CD1c-positive myeloid dendritic cell (primary cell): ENCODE data around the gene H19.

Experiments used
- DNase-seq: peaks from one replicate; pipeline ENCODE4 v3.0.0-alpha.2; 2016; ENCODE audit errors: extremely low spot score

H19 gene

DNA sequence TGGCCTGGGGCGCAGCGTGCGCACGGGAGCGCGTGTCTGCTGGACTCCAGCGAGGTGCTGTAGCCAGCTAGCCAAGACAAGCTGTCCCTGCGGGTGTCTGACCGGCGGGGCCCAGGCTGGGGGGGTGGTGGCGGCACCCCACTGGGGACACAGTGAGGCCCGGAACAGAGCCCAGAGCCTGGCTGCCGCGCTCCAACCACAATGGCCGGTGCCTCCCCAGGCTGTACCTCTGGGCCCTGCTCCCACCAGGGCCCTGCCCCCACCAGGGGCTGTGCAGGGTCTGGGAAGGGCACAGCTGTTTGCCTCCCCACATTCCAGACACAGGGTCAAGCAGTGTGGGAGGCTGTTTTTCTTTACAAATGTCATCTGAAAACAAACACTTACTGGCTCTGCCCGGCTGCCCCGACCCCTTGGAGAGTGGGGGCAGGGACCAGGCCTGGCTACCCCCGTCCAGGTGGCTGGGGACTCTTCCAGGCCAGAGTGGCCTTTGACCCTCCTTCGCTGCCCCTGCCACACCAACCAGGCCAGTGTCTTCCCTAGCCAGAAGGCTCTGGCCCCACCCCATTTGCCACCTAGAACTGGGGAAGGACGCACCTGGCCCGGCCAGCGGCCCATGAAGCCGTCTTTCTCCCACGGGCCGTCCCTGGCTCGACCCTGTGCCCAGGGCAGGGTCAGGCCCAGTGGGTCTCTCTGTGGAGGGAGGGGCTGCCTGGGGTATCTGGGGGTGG lies 14.6 kb downstream of the H19 start:
- no peak for DNase-seq

DNA sequence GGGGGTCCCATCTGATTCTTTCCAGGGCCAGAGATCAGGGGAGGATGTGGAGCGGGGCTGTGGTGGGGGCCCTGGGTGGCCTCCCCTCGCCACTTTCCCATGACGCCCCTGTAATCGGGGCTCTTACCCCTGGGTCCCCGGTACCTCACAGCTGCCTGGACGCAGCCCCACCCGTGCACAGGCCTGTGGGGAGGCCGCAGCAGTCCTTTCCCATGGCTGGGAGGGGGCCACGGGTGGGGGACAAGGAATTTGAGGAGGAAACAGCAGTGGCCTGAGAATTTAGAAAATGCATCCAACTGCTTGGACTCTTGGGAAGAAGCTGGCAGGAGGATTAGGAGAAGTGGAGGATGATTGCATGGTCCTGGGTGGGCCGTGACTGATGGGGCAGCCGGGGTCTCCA lies 18.0 kb downstream of the H19 start:
- no peak for DNase-seq

DNA sequence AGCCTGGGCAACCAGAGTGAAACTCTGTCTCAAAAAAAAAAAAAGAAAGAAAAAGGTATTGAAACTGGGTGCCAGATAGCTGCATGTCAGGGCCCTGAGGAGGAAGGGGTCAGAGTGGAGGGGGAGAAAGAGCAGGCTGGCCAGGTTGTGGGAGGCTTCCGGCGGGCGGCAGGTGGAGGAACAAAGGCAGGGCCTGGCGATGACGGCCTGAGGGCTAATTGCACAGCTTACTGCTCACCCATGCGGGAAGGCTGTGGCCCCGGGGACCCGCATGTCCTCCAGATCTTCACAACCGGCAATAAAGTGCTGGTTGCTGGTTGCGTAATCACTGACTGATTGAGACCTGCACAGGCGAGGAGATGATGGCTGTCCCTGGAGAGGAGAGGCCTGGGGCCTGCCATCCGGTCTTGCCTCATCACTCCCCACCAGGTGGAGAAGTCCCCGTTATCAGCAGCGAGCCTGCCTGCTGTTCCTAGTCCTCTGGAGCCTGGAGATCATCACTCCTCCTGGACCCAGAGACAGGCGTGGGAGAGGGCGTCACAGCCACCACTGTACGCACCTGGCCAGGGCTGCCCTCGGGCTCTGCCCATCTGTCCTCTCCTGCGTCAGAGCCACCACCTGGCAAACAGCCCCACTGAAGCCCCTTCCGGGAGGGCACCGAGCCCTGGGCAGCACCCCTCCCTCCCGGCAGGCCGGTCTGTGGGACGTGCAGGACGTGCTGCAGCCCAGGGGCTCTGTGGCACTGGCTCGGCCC lies 18.7 kb downstream of the H19 start:
- DNase-seq, result no peak

DNA sequence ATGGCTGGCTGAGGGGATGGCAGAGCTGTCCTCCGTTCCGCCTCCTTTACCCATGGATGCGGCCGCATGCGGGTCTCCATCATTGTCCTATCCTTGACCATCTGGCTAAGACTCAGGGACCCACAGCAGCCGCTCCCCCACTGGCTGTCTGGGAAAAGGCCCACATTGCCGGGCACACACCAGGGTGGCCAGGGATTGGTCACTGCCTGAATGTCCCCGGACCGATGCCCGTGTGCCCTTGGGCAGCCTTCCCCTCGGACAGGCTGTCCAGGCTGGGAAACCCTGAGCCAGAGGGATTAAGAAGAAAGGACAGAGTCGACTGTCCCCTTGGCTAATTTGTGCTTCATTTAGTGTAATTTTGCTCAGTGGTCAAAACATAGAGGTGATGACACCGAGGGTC lies 22.5 kb downstream of the H19 start:
- DNase-seq, result no peak

DNA sequence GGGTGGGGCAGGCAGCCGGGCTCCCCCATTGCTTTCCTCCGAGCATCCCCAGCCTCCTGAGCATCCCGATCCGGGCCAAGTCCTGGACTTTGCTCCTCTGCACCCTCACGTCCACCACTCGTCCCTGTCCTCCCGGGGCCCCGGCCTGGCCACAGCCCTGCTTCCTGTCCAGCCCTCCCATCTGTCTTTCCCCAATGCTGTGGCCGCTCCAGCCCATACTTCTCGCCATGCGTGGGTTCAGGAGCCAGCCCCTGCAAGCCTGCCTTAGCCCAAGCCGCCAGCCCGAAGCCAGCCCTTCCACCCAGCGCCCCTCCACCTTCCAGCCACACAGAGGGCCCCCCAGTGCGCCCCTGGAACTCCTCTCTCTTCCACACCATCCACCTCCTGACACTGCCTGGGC lies 26.7 kb downstream of the H19 start:
- DNase-seq, result no peak

DNA sequence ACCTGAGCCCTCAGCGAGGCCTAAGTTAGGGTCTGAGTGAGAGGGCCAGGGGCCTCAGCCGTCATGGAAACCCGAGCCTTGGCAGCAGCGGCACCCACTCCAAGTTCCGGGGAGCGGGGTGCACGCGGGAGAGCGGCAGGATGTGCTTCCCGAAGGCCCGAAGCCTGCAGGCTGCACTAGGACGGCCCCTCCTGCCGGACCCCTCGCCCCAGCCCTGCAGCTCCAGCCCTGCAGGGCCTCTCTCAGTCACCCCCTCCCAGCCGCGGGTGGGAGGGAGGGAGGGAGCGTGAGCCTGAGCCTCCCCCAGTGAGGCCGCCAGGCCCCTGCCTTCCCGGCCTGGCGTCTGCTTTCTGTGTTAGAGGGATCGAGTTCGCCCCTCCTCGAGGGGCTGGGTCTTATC lies 27.9 kb downstream of the H19 start:
- DNase-seq, result no peak

DNA sequence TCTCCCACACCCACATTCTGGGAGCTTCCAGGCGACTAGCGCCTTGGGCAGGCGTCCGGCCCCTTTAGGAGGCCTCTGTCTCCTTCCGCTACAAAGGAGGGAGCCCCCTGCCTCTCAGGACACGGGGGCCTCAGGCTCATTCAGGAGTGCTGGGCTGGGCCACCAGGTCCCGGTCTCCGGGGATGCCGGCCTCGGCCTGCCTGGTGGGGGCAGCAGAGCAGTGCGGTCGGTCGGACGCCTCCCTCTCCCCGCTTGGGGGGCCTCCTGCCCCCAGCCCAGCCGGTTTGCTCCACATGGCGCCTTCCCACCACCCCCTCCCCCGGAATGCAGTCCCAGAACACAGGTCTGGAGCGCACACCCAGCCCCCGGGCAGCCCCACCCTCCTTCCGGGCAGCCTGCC lies 28.6 kb downstream of the H19 start:
- DNase-seq, result no peak

DNA sequence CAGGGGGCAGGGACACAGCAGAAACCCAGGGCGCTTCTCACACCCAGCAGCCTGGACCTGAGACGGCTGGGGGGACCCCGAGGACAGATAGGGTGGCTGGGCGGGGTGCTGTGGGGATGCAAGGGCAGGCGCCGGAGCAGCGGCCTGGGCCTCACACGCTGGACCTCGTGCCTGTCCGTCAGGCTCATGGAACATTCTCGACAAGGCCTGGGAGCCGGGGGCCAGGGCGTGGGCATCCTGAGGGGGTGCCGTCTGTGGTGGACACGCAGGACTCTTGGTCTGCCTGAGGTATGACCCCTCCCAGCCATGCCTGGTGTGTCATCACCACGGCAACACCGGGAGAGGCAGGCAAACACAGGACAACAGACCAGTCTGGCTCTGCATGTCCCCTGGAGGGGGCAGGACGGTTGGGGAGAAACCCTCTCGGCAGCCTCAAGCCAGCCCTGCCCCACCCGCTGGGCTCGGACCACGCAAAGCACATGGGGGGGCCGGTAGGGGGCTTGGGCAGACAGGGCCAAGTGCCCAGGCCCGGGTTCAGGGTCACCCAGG lies 29.1 kb downstream of the H19 start:
- DNase-seq, result no peak

DNA sequence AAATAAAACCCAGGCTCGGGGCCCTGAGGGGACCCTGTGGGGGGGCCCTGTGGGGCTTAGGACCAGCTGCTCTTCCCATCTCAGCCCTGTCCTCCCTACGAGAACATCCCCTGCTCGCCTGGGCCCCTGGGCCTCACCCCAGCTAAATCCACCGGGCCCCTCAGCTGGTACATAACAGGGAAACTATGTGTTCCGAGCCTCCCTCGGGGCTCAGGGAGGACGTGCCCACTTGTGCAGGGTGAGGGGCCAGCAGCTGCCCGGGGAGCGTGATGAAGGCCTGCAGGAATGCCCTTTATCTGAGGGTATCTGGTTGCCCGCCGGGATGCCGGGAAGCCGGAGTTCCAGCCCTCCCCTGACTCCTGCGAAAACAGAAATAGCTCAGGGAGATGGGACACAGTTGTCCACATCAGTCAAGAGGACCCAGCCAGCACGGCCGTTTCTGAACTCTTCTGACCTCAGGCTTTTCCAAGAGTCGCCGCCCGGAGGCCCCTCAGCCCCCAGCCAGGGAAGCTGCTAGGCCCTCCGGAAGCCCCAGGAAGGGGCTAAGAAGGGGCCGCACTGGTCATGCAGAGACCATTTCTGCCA lies 29.9 kb downstream of the H19 start:
- DNase-seq, result no peak

DNA sequence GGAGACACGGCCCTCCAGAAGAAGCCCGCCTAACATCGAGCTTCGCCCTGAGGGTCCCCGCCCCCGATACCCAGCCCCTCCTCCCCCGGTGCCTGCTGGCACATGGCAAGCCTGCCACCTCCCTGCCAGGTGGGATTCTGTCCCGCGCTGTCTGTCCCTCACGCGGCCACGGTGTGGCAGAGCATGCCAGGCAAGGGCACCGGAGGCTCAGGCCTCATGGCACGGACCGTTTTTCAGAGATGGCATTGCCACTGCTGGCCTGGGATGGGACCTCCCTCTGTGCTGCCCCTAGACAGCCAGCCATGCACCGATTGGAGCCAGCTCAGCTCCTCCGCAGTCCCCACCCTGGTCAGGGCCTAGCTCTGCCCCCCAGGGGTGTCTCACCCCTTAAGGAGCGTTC lies 31.1 kb downstream of the H19 start:
- no peak for DNase-seq

DNA sequence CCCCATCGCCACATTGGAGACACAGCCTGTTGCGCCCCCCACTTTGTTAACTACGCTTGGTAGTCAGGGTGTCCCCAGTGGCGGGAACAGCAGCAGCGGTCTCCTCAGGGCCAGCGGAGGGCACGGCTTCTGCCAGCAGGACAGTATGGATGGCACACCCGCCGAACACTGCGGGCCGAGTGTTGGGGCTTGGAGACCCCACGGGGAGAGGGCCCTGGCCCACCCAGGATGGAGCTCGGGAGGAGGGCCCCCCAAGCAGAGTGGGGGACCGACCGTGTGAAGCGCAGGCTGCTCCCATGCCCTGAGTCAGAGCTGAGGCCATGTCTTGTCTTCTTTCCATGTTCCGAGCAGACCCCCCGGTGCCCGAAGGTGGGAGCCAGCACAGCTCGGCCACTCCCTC lies 32.7 kb downstream of the H19 start:
- DNase-seq, result no peak

DNA sequence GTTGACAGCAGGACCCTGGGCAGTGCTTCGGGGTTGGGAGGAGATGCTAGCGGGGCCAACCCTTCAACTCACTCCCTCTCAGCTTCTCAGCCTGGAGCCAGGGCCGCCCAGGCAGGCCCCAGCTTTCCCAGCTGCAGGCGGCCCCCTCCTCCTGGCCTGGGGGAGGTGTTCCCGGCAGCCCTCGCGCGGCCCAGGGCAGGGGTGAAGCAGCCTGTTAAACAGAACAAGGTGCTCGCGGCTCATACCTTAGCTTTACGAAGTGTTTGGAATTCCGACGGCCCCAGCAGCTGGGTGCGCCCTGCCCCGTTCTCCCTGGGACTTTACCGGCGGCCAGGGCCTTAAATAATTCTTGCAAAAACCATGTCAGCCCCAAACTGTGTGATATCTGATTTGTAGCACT lies 33.3 kb downstream of the H19 start:
- no peak for DNase-seq

DNA sequence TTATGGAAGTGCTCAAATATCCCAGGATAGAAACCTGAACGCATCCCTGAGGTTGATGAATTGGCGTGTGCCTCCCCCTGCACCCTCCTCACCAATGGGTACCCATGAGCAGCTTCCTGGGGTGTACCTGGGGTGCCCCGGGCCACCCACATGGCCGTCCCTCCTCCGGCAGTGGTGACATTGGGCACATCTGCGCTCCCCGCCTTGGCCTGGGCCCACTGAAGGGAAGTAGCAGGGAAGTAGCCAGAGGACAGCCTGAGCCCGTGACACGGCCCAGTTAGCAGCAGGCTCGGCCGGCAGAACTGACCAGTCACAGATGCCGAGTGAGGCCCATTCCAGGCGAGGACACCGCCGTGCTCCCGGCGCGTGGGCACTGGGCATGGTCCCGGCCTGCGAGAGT lies 33.8 kb downstream of the H19 start:
- no peak for DNase-seq

DNA sequence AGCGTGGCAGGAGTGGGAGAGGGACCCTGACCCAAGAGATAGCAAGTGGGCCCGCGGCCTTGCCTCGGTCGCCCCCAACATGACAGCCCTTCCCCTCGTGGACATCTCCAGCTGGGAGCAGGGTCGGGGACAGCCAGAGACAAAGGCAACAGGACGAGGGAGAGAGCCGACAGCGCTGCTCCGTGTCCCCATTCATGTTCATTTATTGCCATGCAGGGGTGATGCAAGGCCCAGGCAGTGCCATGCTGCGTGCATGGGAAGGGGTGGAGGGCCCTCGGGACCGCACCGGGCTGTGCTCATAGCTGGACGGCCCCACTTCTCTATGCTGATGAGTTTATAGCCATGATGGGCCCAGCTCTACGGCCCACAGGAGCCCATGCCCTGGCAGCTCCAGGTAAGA lies 37.9 kb downstream of the H19 start:
- DNase-seq, result no peak

DNA sequence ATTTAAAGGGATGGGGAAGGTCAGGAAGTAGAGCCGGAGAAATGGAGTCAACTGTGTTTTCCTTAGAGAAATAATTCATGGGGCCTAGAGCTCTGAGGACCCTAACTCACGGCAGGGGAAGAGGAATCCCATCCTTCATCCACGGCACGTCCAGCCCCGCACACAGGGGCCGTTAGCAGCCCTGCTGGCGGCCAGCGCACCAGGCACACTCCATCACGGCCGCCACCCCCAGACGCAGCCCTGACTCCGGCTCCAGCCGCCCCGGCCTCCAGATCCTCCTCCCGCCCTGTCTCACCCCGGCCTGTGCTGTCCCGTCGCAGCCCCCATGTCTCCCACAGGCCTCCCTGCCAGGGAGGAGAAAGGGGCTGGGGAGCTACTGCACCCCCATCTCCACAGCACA lies 39.3 kb downstream of the H19 start:
- DNase-seq, result no peak

DNA sequence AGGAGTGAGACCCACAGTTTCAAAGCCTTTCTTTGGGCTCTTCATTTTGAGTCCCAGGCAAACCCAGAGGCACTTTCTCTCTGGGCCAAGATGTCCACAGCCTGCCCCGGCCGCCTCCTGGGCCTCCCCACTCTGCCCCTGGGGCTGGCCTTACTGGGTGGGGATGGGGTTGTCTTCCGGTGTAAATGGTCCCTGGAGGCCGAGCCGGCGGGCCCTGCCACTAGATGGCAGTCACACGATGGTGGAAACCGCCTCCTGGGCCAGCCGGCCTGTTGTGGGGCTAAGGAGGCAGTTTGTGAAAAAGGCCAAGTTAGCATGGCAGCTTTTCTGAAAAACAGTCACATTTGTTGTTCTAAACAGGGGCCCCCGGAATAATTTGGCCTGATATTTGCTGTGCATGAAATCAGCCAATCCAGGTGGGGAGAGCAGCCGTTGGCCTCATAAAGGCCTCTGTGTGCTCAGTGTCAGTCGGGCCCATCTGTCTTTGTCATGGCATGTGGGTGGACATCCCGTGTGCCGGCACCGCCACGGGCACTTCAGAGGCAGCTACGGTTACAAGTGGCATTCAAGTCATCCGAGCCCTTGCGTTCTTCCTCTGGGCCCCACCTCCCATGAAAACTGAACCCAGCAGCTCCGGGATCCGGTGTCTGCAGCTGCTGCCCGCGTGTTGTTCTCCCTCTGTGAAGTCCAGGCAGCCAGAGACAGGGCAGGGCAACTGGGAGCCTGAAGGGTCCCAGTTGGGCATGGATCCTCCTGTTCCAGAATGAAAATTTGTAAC lies 44.0 kb downstream of the H19 start:
- no peak for DNase-seq

DNA sequence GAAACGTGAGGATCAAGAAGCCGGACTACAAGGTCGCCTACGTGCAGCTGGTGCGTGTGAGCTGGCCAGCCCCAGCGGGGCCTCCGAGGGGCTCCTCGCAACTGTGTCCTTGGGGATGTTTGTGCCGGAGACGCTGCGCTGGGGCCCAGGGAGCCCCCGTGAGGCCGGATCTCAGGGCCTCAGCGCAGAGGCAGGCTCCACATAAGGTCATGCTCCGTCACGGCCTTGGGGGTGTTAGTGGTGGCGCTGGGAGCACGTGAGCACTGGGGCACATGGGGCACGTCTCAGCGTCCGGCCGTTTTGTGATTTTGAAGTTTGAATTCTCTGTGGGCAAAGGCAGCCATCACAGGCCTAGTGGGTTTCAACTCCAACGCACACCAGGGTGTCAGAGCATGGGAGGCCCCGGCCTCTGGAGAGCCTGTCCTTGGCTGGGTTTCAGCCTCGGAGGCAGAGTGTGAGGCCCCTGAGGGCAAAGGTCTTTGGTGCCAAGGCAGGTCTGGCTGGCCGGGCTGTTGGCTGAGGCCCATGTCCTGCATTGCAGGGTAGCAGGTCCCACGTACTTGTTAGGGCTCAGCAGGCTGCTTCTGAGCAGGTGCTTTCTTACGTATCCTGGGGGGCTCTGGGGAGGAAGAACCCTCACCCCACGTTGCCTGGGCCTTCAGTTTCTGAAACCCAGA lies 44.7 kb downstream of the H19 start:
- DNase-seq, result no peak

DNA sequence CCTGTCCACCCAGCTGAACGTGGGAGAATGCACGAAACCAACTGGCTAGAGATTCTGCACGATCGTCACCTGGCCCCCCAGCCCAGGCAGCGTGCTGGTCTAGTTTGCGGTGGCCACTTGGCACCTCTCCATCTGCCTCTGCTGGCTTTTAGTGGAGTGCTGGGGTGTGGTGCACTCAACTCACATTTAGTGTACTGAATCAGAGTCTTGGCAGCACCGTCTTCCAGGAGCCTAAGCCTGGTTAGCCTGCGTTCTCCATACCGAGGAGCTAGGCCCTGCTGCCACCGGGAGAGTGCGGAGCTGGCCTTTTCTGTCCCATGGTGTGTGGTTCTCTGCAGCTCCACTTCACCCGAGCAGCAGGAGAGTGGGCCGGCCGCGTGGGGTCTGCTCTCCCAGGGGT lies 47.7 kb downstream of the H19 start:
- no peak for DNase-seq

DNA sequence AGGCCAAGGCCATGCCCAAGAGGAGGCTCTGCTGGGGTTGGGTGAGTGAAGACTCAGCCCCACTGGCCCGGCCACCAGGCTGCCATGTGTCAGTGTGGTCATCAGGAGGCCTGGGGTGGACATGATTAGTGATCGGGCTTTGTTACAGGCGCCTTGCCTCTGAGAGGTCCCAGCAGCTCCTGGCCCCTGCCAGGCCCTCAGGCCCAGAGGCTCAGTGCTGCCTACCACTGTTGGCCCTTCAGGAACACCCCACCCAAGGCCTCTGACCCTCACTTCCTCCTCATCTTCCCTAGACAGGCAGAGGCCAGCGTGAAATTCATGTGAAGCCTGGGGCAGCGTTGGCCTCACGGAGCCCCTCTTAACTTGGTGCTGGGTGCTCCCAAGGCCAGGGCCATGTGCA lies 48.3 kb downstream of the H19 start:
- no peak for DNase-seq

DNA sequence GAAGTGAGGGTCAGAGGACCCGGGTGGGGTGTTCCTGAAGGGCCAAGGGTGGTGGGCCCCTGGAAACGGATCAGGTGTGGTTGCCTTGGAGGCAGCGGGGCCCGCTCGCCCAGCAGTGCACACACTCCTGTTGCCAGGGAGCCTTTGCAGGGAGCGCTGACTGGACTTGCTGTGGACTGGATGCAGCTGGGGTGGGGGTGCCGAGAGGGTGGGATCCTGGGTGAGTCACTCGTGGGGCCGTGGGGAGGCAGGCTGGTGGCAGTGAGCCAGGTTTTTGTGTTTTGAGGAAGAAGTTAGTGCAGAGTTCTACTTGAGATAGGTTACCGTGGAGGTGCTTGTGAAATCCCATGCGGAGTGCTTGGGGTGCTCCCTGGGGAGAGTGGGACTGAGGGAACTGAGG lies 49.3 kb downstream of the H19 start:
- DNase-seq, result no peak

DNA sequence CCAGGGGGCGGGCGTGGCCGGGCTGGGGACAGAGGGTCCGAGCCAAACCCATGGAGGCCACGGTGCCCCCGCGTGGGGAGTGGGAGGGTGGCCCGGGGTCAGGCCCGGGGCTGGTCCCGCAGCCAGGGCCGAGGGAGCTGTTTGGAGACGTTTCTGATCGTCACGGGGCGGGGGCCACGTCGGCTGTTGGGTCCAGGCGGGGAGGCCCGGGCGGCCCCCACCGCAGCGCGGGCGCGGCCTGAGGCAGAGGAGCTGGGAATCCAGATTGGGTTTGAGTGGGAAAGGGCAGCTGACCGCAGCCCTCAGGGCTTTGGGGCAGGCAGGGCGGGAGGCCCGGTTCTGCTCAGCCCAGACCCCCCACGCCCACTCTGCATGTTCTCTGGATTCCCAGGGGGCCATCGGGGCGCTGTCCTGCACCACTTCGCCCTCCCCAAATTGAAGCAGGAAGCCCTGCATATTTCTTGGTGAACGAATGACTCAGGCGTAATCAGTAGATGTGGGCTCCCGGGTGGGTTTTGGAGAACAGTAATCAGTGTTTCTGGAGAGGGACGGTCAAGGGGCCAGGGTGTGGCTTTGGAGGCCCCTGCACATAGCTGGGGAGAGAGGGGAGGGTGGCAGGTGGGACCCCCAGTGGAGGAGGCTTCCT lies 49.9 kb downstream of the H19 start:
- no peak for DNase-seq
